ENCODE data around the gene ZNF746.

The ZNF746 gene

DNA sequence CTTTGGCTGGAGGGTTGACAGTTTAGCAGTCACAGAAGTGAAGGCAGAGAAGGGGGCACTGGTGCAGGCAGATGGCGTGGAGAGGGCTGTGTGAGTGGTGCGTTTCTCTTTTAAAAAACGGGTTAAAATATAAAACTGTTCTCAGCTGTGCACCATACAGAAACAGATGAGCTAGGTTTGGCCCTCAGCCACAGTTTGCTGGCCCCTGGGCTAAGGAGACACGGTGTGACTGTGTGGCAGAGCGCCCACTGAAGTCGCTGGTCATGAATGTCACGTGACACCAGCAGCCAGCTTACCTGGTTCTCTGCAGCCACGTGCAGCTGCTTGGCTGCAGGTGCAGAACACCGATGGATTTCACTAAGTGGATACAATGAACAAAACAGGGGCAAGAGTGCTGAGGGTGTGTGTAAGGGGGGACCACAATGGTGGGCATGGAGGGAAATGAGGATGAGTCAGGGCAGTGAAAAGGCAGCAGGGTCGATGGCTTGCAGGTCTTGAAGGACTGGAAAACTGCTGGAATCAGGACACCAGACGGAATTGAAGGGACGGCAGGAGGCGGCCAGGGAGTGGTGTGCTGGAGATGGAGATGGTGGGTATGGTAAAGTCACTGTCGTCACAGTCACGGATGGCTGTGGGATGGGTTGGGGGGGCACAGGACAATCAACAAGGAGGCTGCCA, 7.4 kb downstream of the ZNF746 start:
- DNase-seq, result no peak

DNA sequence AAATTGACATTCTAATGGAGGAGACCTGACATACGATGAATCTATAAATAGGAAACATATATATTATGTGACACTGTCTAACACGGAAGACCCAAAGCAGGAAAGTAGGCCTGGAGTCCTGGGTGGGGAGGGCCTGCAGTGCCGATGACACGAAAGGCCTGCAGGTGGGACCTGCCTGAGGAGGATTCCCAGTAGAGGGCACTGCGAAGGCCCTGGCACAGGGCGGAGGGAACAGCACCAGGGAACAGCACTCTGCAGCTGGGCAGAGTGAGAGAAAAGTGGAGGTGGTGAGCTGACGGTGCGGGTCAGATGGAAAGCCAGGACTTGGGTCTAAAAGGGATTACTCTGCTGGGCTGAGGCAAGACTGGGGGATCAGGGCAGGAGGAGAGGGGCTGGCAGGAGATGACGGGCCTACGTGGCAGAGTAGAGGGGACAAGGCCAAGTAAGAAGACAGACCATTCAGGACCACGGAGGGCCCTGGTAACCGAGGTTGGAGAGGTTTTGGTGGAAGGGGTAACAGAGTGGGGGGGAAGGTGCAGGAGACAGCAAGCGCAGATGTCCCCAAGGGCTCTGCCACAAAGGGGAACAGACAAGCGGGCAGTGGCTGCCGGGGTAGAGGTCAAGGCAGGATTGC, 8.1 kb downstream of the ZNF746 start:
- DNase-seq, result peak in 2 of 4 experiments; percentile 5 to 17

DNA sequence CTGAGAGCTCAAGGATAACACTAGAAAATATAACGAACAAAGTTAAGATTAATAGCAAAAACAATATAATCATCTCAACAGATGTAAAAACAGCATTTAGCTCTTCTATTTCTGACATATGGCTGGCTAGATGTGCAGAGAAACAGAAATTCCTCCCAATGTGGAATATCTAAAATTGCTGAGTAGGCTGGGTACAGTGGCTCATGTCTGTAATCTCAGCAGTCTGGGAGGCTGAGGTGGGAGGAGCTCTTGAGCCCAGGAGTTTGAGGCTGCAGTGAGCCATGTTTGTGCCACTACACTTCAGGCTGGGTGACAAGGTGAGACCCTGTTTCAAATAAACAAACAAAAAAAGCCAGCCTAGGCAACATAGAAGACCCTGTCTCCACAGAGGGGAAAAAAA, 18.0 kb downstream of the ZNF746 start:
- no peak for DNase-seq

DNA sequence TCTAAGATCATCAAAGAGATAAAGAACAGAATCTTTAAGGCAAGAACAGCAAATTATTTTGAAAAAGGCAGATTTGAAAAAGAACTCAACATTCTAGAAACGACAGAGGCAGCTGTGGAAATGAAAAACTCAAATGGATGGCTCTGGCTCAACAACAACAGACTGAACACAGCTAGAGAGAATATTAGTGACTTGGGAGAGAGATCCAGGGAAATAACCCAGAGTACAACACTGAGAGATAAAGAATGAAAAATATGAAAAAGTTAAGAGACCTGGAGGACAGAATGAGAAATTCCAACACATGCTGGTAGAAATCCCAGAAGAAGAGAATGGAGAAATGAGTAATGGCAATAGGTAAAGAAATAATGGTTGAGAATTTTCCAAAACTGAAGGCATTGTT, 18.9 kb downstream of the ZNF746 start:
- DNase-seq, result no peak

DNA sequence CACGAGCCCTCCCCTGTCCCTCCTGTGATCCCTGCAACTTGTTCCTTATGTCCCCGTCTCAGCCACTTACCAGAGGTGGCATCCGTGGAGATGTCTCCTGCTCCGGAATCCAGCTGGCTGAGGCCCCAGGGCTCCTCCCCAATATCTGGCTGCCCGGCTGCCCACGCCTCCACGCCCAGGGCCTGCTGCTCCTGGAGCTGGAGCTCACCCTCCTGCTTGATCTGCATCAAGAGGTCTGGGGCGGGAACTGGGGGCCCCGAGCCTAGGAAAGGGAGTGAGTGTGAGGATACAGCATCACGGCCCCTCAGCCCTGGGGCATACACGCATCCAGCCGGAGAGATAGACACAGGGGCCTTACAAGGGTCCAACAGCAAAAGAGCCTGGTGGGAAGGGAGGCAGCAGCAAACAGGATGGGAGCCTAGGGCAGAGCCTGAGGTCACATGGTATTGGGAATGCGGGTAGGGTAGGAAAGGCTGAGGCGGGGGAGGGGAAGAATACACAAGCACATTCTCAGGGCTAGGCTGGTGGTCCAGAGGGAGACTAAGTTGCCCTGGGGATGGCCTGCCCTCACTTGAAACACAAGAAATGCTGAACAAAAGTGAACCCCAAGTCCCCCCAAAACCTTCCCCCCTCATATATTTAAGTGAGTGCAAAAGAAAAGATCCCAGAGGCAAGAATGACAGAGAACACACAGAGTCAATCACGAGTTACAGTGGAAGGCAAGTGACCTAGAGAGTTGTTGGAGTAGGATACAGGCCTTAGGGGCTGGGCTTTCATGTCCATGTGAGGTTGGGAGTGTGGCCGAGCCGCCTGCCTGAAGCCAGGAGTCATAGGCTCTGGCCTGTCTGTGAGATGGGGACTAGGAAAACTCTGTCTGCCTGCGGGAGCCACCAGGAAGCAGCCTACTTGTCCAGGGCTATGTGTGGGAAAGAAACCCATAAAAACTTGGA, 19.8 kb downstream of the ZNF746 start:
- no peak for DNase-seq

DNA sequence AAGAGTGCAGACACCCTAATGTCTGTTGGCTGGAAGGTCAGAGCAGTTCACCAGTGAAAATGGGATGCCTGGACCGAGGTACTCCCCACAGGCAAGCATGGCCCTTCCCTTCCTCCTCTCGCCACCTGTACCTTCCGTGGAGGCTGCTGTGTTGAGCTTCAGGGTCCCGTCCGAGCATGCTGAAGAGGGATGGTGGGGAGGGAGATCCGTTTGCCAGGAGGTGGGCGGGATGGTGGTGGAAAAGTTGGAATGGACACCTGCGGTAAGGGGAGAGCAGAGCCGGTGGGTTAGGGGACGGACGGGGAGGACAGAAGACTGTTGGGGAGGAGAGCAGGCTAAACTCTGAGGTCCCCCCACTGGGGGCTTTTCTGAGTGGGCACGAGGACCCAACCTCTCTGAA, 20.8 kb downstream of the ZNF746 start:
- DNase-seq, result no peak

DNA sequence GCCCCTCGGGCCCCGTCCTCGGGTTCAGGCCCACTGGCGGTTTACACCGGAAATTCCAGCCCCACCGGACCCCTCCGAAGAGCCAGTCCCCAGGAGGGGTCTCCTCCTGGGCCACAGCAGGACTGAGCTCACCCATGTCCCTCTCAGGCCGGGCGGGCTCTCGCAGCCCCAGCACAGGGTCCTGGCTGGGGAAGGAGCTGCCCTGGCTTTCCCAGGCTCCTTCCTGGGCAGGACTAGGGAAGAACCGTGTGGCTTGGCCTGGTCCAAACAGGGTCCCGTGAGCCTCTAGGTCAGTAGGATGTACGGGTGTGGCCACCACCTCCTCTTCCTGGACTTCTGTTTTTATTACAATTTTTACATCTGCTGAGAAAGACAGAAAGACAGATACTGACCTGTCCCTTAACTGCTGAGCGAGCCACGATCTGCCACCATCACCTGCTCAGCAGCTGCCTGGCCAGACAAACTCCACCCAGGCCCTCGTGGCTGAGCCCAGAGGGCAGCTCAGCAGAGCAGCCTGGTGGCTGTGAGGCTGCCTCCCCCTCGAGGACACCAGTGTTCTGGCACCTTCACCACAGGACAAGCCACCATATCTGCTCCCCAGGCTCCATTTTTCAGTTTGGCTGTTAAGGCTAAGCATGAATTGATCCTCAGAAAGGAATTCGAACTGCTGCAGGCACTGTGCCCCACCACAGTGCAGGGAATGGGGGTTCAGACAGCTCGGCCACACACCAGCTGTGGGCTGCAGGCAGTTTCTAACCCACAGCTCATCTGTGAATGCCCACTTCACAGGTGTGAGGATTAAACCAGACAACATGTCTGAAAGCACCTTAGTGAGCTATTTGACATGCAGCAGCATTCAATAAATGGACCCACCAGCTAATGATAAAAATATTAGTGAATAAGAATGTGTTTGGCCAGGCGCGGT, 22.2 kb downstream of the ZNF746 start:
- DNase-seq, result no peak

DNA sequence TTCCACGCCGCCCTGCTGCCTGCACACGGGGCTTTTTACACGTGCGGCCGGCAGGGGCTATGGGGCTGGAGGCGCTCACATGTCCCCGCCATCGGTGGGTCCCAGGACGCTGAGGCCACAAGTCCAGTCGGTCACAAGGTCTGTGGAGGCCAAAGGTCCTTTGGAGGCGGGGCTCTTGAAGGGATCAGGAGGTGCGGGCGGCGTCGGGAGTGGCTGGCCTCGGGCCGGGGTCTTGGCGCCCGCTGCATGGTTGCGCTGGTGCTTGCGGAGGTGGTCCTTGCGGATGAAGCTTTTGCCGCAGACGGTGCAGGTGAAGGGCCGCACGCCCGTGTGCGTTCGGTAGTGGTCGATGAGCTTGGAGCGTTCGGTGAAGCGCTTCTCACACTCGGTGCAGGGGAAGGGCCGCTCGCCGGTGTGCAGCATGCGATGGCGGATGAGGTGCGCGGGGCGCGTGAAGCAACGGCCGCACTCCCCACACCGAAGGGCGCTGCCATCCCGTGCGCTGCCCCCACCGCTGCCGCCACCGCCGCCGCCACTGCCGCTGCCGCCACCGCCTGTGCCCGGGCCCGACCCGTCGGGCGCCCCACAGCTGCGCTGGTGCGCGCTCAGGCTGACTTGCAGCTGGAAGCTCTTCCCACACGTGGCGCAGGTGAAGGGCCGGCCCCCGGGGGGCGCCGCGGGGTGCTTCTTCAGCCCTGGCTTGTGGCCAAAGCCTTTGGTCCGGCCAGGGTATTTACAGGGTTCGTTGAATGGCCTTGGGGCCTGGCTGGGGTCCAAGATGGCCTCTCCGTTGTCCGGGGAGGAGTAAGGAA, 23.1 kb downstream of the ZNF746 start:
- DNase-seq, result no peak

DNA sequence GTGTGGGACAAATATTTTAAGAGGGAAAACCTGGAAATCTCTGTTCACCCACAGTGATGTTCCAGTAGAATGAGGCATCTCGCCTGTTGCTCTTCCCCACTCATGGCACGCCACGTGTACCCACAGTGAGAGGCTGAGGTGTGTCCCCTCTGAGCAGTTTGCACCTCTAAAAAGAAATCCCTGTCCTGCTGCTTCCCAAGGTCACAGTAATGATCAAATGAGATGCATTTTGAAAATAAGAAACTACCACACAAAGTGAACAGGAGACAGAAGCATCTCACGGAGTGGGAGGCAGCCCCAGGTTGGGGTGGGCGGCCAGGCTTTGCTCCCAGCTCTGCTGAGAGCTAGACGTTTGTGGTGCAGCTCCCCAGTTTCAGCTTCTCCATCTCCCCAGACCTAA, 24.4 kb downstream of the ZNF746 start:
- DNase-seq, result no peak

DNA sequence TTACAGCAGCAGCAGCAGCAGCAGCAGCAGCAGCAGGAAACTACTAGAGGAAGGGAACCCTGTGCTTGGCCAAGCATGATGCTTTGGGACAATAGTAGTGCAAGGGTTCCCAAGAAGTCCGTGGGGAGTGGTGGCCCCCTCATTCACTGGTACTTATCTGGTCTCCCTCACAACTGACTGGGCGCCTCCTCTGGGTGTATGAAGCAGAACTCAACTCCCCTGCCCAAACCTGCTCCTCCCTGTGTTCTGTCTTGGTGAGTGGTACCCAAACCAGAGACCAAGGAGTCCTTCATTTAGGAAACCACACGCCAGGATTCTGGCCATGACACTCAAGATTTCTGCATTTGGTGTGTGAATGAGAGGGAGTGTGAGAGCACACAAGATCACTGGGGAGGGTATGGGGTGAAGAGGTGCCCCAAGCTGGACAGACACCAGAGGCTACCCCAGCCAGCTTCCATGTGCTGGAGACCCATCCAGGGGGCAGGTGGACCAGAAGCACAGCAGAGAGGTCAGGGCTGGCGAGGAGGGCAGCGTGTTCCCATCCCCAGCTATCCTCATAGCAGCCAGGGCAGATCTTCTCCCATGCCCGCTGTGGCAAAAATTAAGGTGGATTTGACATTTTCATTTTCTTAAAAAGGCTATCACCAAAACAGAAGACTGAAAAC, 26.2 kb downstream of the ZNF746 start:
- DNase-seq, result no peak

DNA sequence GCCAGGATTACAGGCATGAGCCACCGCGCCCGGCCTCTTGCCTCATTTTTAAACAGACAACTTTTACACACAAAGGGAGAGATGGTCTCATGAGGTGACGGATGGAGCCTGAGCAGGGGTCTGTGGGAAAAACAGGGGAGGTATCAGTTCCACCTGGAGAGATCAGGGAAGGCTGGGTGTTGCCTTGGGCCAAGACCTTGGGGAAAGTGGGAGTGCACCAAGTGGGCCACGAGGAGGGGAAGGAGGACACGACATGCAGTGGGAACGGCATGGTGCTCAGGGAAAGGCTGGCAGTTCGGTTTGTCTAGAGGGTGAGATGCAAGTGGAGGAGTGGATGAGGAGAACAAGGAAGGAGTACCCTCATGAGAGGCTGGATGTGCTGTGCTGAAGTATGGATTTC, 27.8 kb downstream of the ZNF746 start:
- no peak for DNase-seq

DNA sequence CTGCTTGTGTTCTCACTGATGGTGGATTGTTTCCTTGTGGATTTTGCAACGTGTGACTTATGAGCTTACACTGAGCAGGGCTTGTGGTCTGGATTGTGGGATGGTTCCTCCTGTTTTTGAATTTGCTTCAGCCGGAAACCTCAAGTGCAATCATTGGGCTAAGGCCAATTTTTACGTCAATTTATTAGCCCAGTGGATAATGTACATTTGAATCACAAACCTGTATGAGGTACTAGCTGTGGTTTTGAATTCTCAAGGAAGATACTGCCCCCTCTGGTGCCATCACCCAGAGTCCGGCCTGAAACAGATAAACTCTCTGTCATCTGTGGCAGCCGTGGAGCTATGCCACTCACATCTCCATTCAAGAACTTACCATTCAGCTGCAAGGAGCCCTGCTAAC, 29.4 kb downstream of the ZNF746 start:
- peak in 1 of 4 experiments; percentile 6 for DNase-seq

DNA sequence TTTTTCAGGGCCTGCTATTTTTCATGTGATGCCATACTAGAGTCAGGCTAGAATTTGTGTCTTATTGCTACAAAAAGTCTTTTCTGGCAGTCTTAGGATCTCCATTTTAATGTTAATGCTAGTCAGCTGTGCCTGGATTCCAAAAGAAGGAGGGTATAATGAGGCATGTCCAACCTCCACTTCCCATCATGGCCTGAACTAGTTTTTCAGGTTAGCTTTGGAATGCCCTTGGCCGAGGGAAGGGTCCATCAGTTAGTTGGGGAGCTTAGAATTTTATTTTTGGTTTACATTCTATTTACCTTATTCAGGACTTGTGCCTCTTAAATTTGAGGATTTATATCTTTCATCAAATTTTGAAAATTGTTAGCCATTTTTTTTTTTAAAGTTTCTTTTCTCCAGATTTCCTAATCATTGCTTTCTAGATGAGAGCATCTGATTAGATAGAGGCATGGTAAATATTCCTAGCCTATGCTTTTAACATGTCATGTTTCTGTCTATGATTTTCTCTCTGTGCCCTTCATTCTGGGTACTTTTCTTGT, 30.2 kb downstream of the ZNF746 start:
- DNase-seq, result no peak

DNA sequence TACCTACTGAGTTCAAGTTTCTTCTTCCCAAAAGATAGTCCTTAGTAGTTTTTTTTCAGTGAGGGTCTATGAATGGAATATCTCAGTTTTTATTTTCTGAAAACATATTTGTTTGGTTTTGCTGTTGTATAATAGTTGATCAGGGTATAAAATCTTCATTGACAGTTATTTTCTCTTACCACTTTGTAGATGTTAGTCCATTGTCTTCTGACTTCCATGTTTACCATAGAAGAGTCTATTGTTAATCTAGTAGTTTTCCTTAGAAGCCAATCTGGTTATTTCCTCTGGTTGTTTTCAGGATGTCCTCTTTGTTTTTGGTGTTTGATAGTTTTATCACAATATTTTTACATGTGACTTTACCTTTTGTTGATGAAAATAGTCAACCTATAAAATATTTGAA, 31.2 kb downstream of the ZNF746 start:
- no peak for DNase-seq

DNA sequence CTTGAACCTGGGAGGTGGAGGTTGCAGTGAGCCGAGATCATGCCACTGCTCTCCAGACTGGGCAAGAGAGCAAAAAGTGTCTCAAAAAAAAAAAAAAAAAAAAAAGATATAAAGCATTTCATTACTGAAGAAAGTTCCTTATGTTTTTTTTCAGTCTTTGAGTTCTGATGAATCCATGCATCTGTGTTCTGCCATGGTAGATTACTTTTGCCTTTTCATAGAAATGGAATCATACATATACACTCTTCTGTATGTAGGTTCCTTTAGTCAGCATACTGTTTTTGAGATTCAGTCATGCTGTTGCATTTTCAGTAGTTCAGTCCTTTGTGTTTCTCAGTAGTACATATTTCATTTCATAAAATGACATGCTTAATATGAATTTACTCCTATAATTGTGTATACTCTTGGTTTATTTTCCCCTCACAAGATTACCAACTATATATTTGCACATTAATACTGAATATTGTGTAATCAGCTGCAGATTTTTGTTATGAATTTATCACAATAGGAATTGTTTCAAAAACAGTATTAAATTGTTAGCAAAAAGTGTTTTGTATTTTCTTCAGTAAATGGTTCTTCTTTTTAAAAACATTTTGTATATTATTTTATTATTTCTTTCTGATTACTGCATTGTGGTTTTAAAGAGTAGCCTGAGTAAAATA, 34.0 kb downstream of the ZNF746 start:
- DNase-seq, result no peak

DNA sequence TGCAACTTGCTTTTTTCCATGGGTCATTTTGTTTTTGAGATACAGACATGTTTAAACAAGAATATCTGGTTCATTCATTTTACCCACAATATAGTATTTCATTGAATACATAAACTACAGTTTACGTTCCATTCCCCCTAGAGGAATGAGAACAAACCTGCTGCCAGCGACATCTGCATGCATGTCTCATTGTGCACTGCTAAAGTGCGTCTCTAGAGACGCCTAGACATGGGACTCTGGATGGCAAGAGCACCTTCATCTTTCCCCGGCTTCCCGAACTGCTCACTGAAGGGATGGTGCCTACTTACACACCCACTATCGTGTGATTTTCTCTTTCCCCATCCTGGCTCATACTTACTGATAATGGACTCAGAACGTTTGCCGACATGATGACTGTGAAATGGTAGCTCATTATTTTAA, 35.5 kb downstream of the ZNF746 start:
- no peak for DNase-seq

DNA sequence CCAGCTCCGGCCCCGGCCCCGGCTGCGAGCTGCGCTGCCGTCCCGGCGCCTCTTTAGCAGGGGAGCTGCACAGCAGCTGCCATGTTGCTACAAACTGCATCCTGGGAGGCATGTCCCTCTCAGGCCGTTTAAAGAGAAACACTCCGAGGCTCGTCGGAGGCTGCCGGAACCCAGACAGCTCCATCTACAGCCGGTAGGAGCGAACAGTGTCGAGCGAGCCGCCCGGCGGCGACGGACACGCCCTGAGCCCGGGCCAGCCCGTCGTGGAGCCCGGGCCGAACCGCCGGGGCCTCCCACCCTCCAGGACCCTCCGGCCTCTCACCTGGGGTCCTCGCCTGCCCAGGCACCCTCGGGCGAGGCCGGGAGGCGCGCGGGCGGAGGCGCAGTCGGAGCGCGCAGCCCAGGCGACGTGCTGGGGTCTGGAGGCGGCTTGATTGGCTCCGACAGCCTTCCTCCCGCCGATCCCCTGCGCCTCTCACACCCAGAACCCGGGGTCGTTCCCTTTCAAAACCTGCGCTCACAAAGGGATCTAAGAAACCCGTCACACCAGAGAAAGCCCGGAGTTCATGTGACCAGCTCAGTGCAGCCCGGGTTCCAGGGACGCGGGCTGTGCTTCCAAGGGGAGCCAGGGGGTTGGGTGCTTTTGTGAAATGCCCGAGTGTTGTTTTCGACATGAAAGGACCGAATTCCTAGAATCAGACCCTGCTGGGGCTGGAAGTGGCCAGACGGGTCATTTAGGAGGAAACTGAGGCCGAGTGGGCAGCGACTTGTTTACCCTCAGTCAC, 36.9 kb downstream of the ZNF746 start, which contains the start of gene ZNF777:
Gene ZNF777, minus strand, starts transcription at position 570 of the 785 bp plus-strand sequence. CDS start 5,040 bp downstream, outside the sequence.
- peak; percentile 88 to 95 (median 93) for DNase-seq

DNA sequence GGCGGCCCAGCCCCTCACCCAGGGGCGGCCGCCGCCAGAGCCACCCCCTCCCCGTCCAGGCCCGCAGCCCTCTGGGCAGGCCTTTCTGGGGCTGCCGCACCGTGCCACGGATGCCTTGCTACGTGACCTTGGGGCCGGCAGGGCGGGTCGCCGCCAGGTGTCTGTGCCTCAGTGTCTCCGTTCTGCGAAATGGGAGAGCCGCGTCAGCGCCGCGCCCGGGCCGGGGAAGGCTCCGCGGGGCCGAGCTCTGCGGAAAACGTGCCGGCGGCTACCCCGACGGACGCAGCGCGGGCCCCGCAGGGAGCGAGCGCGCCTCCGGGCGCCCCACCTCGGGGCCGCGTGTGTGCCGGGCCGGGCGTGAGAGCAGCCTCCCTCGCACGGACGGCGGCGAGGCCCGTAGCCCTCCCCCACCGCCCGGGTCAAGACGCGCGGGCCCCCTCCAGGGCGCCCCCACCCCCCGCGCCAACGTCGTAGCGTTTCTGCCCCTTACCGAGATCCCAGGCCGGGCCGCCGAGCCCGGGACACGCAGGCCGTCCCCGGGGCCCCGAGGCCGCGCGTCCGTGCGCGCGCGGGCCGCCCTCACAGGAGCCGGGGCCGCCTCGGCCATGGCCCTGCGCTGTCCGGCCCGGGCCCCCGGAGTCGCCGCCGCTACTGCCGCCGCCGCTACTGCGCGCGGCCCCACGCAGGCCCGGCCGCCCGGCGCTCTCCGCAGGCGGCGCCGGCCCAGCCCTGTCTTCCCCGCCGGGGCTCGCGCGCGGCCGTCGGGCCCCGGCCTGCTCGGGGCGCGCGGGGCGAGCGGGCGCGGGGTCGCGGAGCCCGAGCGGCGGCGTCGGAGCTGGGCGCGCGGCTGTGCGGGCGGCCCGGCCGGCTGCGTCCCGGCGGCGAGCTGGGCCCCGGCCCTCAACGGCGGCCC, 37.8 kb downstream of the ZNF746 start:
- DNase-seq, result peak; percentile 17 to 64 (median 32)

Data from suppressor macrophage (primary cell).